NCI-H748 (cell line): ENCODE data around the gene PRM1.

Experiments
- DNase-seq: peaks from one replicate; lab custom pipeline; 2025; ENCODE audit not compliant: unreplicated experiment; lab: John Stamatoyannopoulos, UW

Gene PRM1

GRCh38 chr16:11254913-11255736 is 26.0 kb downstream of the PRM1 start:
- DNase-seq, result peak; percentile 48

GRCh38 chr16:11253995-11254912 is 26.9 kb downstream of the PRM1 start:
- no peak for DNase-seq

- DNase-seq, result no peak
Measured at GRCh38 chr16:11253009-11253994, 27.8 kb downstream of the PRM1 start.

GRCh38 chr16:11252482-11252931 is 28.6 kb downstream of the PRM1 start:
- DNase-seq, result no peak

- no peak for DNase-seq
Measured at GRCh38 chr16:11251525-11252481, 29.3 kb downstream of the PRM1 start.

- peak; percentile 1 for DNase-seq
Measured at GRCh38 chr16:11250786-11251524, 30.2 kb downstream of the PRM1 start.

- peak; percentile 34 for DNase-seq
Measured at GRCh38 chr16:11250091-11250785, 30.9 kb downstream of the PRM1 start.

- DNase-seq, result no peak
Measured at GRCh38 chr16:11249233-11250061, 31.7 kb downstream of the PRM1 start.

- no peak for DNase-seq
Measured at GRCh38 chr16:11248133-11248532, 33.0 kb downstream of the PRM1 start.

- no peak for DNase-seq
Measured at GRCh38 chr16:11245988-11246387, 35.1 kb downstream of the PRM1 start.

- no peak for DNase-seq
Measured at GRCh38 chr16:11245222-11245737, 35.9 kb downstream of the PRM1 start.

- DNase-seq, result no peak
Measured at GRCh38 chr16:11242658-11243057, 38.5 kb downstream of the PRM1 start.

- DNase-seq, result no peak
Measured at GRCh38 chr16:11241480-11242204, 39.5 kb downstream of the PRM1 start.

GRCh38 chr16:11240636-11241473 is 40.3 kb downstream of the PRM1 start:
- DNase-seq, result no peak
